SK-MEL-5 (cell line): ENCODE measurements around the gene SSU72. TPM values are rescaled to one million over a fixed set of nuclear protein-coding genes. Genes with fewer than 3 reads are reported as not detected.
"Not testable (repeated sequence)": the region's sequence is repeated elsewhere in the genome, so short reads cannot be mapped to it uniquely, and the experiment has no call there.

Experiments used
- DNase-seq: peaks from one replicate; pipeline ENCODE4 v3.0.0-alpha.2; 2016; ENCODE audit warnings: low read depth, low spot score
- in situ Hi-C: cut with HindIII; loops from 2 replicates; pipeline ENCODE4 v1.10.0; 2016; ENCODE audit warnings: low sequenced_read_pairs, high pct_unique_total_duplicates, low pct_unique_long_range_greater_than_20kb
- total RNA-seq: library from RNA; depleted of rRNA; stranded (reverse); fragments of >200 nt; shearing (Covaris generic); gene quantifications from 2 replicates; pipeline ENCODE4 v1.2.3, GENCODE V29; 2014; rRNA removed

SSU72 gene
- total RNA-seq, 1 experiment from 2014 or later: 56.5 TPM

- in situ Hi-C loops, DNase-seq: not testable (repeated sequence)
Measured at GRCh38 chr1:1505801-1506200, 68.9 kb downstream of the SSU72 start.

GRCh38 chr1:1505366-1505798 is 69.3 kb downstream of the SSU72 start:
- peak; percentile 45 for DNase-seq
- in situ Hi-C loops: not testable (repeated sequence)

GRCh38 chr1:1504777-1505365 is 69.8 kb downstream of the SSU72 start:
- in situ Hi-C loops: not testable (repeated sequence)
- DNase-seq: peak; percentile 73

DNA sequence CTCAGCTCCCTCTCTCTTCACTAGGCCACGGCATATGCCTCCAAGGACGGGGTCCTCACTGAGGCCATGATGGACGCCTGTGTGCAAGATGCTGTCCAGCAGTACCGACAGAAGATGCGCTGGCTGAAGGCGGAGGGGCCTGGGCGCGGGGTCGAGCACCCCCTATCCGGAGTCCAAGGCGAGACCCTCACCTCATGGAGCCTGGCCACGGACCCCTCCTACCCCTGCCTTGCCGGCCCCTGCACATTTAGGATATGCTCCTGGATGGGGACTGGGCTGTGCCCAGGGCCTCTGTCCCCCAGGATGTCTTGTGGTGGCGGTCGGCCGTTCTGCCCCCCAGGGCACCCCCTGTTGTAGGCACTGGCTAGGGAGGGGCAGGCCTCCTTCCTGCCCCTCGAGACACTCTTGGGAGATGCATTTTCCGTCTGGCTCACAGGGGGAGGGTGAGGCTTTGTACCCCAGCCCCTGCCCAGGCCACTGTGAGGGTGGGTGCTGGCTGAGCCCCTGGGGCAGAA is 79.1 kb downstream of the SSU72 start:
- in situ Hi-C loops, DNase-seq: not testable (repeated sequence)

DNA sequence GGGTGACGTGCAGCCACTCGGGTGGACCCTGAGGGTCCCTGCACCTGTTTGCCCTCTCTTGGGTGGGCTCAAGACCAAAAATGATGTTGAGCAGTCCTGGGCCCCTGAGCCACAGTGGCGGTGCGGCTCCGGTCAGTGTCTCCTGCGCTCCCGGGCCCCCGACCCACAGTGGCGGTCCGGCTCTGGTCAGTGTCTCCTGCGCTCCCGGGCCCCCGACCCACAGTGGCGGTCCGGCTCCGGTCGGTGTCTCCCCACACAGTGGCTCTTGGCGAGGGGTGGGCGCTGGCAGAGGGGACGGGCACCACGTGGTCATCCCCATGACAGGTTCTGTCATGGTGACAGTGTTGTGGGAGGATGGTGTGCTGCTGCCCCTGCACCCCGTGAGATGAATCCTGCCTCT is 80.4 kb downstream of the SSU72 start:
- not testable (repeated sequence) for DNase-seq

More for the DNA sequence above, 80.4 kb downstream of the SSU72 start:
- in situ Hi-C loops: not testable (repeated sequence)

Other genes with a start within 250 kb of the SSU72 start
- not detected in 2 replicates for gene TAS1R3, start 243.6 kb downstream of the SSU72 start, total RNA-seq
- 41.4 and 42.8 TPM in 2 replicates for gene DVL1, start 225.4 kb downstream of the SSU72 start, total RNA-seq
- 0.08 TPM in 1 of 2 replicates, not detected in the other for gene MXRA8, start 216.3 kb downstream of the SSU72 start, total RNA-seq
- gene AURKAIP1, start 199.7 kb downstream of the SSU72 start, total RNA-seq: 136 and 146 TPM in 2 replicates
- gene CCNL2, start 175.5 kb downstream of the SSU72 start, total RNA-seq: 67.7 and 78.7 TPM in 2 replicates
- gene MRPL20, start 167.6 kb downstream of the SSU72 start, total RNA-seq: 112 and 124 TPM in 2 replicates
- not detected in 2 replicates for gene ANKRD65, start 153.6 kb downstream of the SSU72 start, total RNA-seq
- 11.7 and 15.3 TPM in 2 replicates for gene VWA1, start 139.2 kb downstream of the SSU72 start, total RNA-seq
- gene ATAD3C, start 125.2 kb downstream of the SSU72 start, total RNA-seq: 0.05 TPM in 1 of 2 replicates, not detected in the other
- gene ATAD3B, start 103.1 kb downstream of the SSU72 start, total RNA-seq: 31.3 and 36.3 TPM in 2 replicates
- 32.1 and 36.5 TPM in 2 replicates for gene ATAD3A, start 62.7 kb downstream of the SSU72 start, total RNA-seq
- gene TMEM240, start 34.2 kb downstream of the SSU72 start, total RNA-seq: 0.29 TPM in 1 of 2 replicates, not detected in the other
- 6.6 and 7.1 TPM in 2 replicates for gene FNDC10, start 25.3 kb upstream of the SSU72 start, total RNA-seq
- 17.8 and 22.7 TPM in 2 replicates for gene MIB2, start 40.6 kb upstream of the SSU72 start, total RNA-seq
- not detected in 2 replicates for gene MMP23B, start 57.3 kb upstream of the SSU72 start, total RNA-seq
- gene CDK11B, start 84.1 kb upstream of the SSU72 start, total RNA-seq: 4.4 and 6.6 TPM in 2 replicates
- gene SLC35E2B, start 117.9 kb upstream of the SSU72 start, total RNA-seq: 7.7 and 9.0 TPM in 2 replicates
- gene CDK11A, start 149.5 kb upstream of the SSU72 start, total RNA-seq: 4.4 and 6.7 TPM in 2 replicates
- 32.8 and 33.4 TPM in 2 replicates for gene NADK, start 203.6 kb upstream of the SSU72 start, total RNA-seq